Smooth muscle cell (in vitro differentiated cells): ENCODE results near the gene C12orf57. TPM values are rescaled to one million over a fixed set of nuclear protein-coding genes. Genes with fewer than 3 reads are reported as not detected.

Source experiments
- DNase-seq: peaks from one replicate; lab custom pipeline; 2025; ENCODE audit not compliant: unreplicated experiment; lab: John Stamatoyannopoulos, UW
- H2AFZ ChIP-seq: fragments of 200-600 bp; sonication (generic); 2 replicates; pipeline ENCODE4 v1.6.0; 2016; ENCODE audit warnings: antibody characterized with exemption, low read depth, mild to moderate bottlenecking
- H3F3A ChIP-seq: fragments of 200-600 bp; sonication (generic); 2 replicates; pipeline ENCODE4 v1.6.0; 2017; ENCODE audit warnings: antibody characterized with exemption, low read depth
- H3K27ac ChIP-seq: fragments of 200-600 bp; sonication (generic); 2 replicates; pipeline ENCODE4 v1.5.1; 2016; ENCODE audit warnings: low read depth, mild to moderate bottlenecking
- H3K27me3 ChIP-seq: fragments of 200-600 bp; sonication (generic); 2 replicates; pipeline ENCODE4 v1.6.1; 2016; ENCODE audit warnings: low read depth, mild to moderate bottlenecking
- H3K36me3 ChIP-seq: fragments of 200-600 bp; sonication (generic); 2 replicates; pipeline ENCODE4 v1.5.1; 2016; ENCODE audit warnings: low read depth
- H3K4me1 ChIP-seq: fragments of 200-600 bp; sonication (generic); 2 replicates; pipeline ENCODE4 v1.5.1; 2016; ENCODE audit warnings: low read depth
- H3K4me2 ChIP-seq: fragments of 200-600 bp; sonication (generic); 2 replicates; pipeline ENCODE4 v1.6.0; 2016; ENCODE audit warnings: mild to moderate bottlenecking
- H3K4me3 ChIP-seq: fragments of 200-600 bp; sonication (generic); 2 replicates; pipeline ENCODE4 v1.5.1; 2016; ENCODE audit warnings: mild to moderate bottlenecking
- H3K79me2 ChIP-seq: fragments of 200-600 bp; sonication (generic); 2 replicates; pipeline ENCODE4 v1.6.0; 2016; ENCODE audit warnings: low read depth, mild to moderate bottlenecking
- H3K9ac ChIP-seq: fragments of 200-600 bp; sonication (generic); 2 replicates; pipeline ENCODE4 v1.6.0; 2016; ENCODE audit warnings: low read depth
- H3K9me3 ChIP-seq: fragments of 200-600 bp; sonication (generic); replicated peaks from 2 replicates; pipeline ENCODE4 v1.5.1; 2016; ENCODE audit warnings: low read depth
- H4K20me1 ChIP-seq: fragments of 200-600 bp; sonication (generic); 2 replicates; pipeline ENCODE4 v1.6.0; 2016; ENCODE audit warnings: low read depth
- WGBS: methylation state at CpG from one replicate; pipeline ENCODE4 v1.1.7; 2016; ENCODE audit warnings: low lambda C conversion rate; 5-methylcytosine and 5-hydroxymethylcytosine counted together
- polyA plus RNA-seq: library from polyadenylated mRNA; unstranded; fragments of >200 nt; fragmentation: Nextera tagmentation; extraction: Ambion mirVana; gene quantifications from 2 replicates; pipeline ENCODE4 v1.2.1, GENCODE V29; 2016
- total RNA-seq: library from RNA; depleted of rRNA; stranded (reverse); fragments of >200 nt; gene quantifications from 2 replicates; pipeline ENCODE4 v1.2.3, GENCODE V29; 2014
- TF ChIP-seq, protein P1 (sequence below): fragments of 200-600 bp; sonication (generic); IDR thresholded peaks from 2 replicates; pipeline ENCODE4 v1.5.1; 2017; ENCODE audit warnings: borderline replicate concordance, mild to moderate bottlenecking, antibody characterized with exemption; ENCODE audit not compliant: insufficient read depth, poor library complexity, severe bottlenecking

The C12orf57 gene
- total and polyA plus RNA-seq, 2 experiments from 2014 or later, result 397 to 494 TPM

DNA sequence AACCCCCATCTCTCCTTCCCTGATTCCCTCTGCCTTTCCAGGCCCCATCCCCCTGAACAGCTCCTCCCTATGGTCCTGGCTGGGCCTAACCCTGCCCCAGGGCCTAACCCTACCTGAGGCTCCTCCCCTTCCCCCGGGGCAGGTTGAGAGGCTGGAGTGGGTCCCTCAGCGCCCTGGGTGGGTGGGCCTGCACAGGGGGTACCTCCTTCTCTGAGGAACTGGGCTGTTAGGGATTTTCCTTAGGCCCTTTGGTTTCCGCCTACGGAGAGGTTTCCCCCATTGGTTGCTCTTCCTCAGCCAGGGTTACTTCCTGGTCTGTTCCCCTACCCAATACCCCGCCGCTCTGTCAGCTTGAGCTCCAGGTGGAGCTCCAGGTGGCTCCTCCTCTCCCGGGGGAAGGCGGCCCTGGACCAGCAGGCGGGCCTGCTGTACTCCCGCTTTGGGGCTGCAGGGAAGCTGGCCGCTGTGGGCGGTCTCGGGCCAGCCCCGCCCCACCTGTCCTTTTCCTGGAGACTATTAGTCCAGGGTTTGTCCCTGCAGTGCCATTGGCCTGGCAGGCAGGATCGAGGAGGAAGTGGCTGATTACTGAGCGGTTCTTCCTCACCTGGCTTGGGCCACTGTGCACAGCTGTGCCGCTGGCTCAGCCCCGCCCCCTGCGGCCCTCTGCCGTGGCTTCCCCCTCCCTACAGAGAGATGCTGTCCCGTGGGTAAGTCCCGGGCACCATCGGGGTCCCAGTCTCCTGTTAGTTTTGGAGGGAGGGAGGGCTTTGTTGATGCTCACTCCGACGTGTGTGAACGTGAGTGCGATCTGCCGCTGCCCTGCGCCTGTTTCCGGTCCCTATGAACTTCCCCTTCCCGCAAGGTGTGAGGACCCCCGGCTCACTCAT lies 2.5 kb downstream of the C12orf57 start:
- WGBS, result 28% methylated on average over 32 of the region's 32 CpGs
- peaks cover 6% of the 10 kb centered on the region for H4K20me1 ChIP-seq
- H2AFZ ChIP-seq, result no peak overlapping the region
- no peaks in the 10 kb centered on the region for H3K79me2 ChIP-seq
- no peaks in the 10 kb centered on the region for H3K9me3 ChIP-seq
- H3K4me3 ChIP-seq, result peak overlapping the region; percentile 44
- DNase-seq, result no peak
- peaks cover 10% of the 10 kb centered on the region for H3K4me1 ChIP-seq
- H3K27me3 ChIP-seq, result no peaks in the 10 kb centered on the region
- peak overlapping the region; percentile 13 for H3K27ac ChIP-seq
- H3K9ac ChIP-seq, result no peak overlapping the region
- no peaks in the 10 kb centered on the region for H3K36me3 ChIP-seq
- peaks cover 8% of the 10 kb centered on the region for H3F3A ChIP-seq
- TF ChIP-seq, protein P1, sequence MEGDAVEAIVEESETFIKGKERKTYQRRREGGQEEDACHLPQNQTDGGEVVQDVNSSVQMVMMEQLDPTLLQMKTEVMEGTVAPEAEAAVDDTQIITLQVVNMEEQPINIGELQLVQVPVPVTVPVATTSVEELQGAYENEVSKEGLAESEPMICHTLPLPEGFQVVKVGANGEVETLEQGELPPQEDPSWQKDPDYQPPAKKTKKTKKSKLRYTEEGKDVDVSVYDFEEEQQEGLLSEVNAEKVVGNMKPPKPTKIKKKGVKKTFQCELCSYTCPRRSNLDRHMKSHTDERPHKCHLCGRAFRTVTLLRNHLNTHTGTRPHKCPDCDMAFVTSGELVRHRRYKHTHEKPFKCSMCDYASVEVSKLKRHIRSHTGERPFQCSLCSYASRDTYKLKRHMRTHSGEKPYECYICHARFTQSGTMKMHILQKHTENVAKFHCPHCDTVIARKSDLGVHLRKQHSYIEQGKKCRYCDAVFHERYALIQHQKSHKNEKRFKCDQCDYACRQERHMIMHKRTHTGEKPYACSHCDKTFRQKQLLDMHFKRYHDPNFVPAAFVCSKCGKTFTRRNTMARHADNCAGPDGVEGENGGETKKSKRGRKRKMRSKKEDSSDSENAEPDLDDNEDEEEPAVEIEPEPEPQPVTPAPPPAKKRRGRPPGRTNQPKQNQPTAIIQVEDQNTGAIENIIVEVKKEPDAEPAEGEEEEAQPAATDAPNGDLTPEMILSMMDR, result no peak
- H3K4me2 ChIP-seq, result peak overlapping the region; percentile 71

GRCh38 chr12:6946920-6947374 lies 3.1 kb downstream of the C12orf57 start:
- H3K4me2 ChIP-seq, result peak overlapping the region; percentile 71
- H3K27me3 ChIP-seq, result no peaks in the 10 kb centered on the region
- H3K36me3 ChIP-seq, result no peaks in the 10 kb centered on the region
- H3K4me3 ChIP-seq, result peak overlapping the region; percentile 44
- peaks cover 8% of the 10 kb centered on the region for H3F3A ChIP-seq
- TF ChIP-seq, protein P1, result no peak
- no peak overlapping the region for H3K9ac ChIP-seq
- WGBS, result 72% methylated on average over 8 of the region's 8 CpGs
- no peak overlapping the region for H2AFZ ChIP-seq
- peaks cover 6% of the 10 kb centered on the region for H4K20me1 ChIP-seq
- no peak for DNase-seq
- H3K79me2 ChIP-seq, result no peaks in the 10 kb centered on the region
- H3K9me3 ChIP-seq, result no peaks in the 10 kb centered on the region
- peaks cover 10% of the 10 kb centered on the region for H3K4me1 ChIP-seq
- no peak overlapping the region for H3K27ac ChIP-seq

DNA sequence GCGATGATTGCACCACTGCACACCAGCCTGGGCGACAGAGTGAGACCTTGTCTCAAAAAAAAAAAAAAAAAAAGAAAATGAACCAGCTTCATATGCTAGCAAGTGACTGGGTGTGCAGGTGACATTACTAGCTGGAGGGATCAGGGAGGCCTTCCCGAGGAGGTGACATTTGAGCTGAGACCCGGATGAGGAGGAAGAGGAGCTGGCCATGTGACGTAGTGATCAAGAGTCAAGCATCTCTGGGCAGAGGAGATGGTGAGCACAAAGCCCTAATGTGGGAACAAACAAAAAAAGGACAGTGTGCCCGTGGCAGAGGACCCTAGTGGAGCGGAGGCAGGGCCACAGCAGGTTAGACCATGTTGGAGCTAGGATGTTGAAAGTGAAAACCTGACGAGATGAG lies 3.8 kb downstream of the C12orf57 start:
- 93% methylated on average over 8 of the region's 8 CpGs for WGBS
- Histone ChIP-seq H3K9me3 (no peaks in the 10 kb centered on the region), H4K20me1 (peaks cover 6% of the 10 kb centered on the region), H3K27ac (no peak overlapping the region), H3K4me1 (peaks cover 10% of the 10 kb centered on the region), H3K4me2 (no peak overlapping the region), H2AFZ (no peak overlapping the region), H3K9ac (no peak overlapping the region), H3K4me3 (no peak overlapping the region), H3K27me3 (no peaks in the 10 kb centered on the region), H3F3A (peaks cover 6% of the 10 kb centered on the region), H3K79me2 (no peaks in the 10 kb centered on the region), H3K36me3 (no peaks in the 10 kb centered on the region)
- DNase-seq, result no peak
- TF ChIP-seq, protein P1, result no peak
